ENCODE data around the gene AXIN1.
A peak's percentile ranks its signal among the peaks of the same experiment; 100 is the strongest.

AXIN1 gene

DNA sequence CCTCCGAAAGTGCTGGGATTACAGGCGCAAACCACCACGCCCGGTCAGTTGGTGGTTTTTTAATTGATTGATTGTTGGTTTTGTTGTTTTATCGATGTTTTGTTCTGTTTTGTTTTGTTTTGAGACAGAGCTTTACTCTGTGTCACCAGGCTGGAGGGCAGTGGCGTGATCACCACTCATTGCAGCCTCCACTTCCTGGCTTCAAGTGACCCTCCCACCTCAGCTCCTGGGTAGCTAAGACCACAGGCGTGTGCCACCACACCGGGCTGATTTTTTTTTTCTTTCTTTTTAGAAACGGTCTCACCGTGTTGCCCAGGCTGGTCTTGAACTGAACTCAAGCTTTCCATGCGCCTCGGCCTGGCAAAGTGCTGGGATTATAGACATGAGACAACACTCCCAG lies 105.5 kb downstream of the AXIN1 start:
- no peak overlapping the region for H3K27ac ChIP-seq (ENCODE audit: low read depth, low read length)
- H3K4me1 ChIP-seq (ENCODE audit: control insufficient read depth, insufficient read depth, low read length) = no peaks in the 10 kb centered on the region
- H3K9ac ChIP-seq (ENCODE audit: low read length) = no peak overlapping the region
- peaks cover 2% of the 10 kb centered on the region for H3K36me3 ChIP-seq (ENCODE audit: control insufficient read depth, insufficient read depth, low read length)
- no peak overlapping the region for H3K4me3 ChIP-seq (ENCODE audit: low read length)
- H3K27me3 ChIP-seq (ENCODE audit: control insufficient read depth, insufficient read depth, low read length) = no peaks in the 10 kb centered on the region

DNA sequence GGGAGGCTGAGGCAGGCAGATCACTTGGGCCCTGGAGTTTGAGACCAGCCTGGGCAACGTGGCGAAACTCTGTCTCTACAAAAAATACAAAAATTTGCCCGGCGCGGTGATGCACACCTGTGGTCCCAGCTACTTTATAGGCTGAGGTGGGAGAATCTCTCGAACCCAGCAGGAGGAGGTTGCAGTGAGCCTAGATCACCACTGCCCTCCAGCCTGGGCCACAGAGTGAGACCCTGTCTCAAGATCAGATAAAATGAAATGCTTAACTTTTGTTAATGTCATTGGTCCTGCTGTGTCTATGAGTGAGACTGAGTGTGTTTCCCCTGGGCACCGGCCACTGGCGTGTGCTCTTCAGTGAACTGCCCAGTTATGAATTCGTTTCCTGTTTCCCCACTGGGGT lies 107.4 kb downstream of the AXIN1 start:
- Histone ChIP-seq H3K36me3 (ENCODE audit: control insufficient read depth, insufficient read depth, low read length) (no peaks in the 10 kb centered on the region), H3K27me3 (ENCODE audit: control insufficient read depth, insufficient read depth, low read length) (no peaks in the 10 kb centered on the region), H3K27ac (ENCODE audit: low read depth, low read length) (no peak overlapping the region), H3K9ac (ENCODE audit: low read length) (no peak overlapping the region), H3K4me1 (ENCODE audit: control insufficient read depth, insufficient read depth, low read length) (no peaks in the 10 kb centered on the region), H3K4me3 (ENCODE audit: low read length) (no peak overlapping the region)

GRCh38 chr16:243348-243747 lies 109.2 kb downstream of the AXIN1 start:
- H3K4me1 ChIP-seq (ENCODE audit: control insufficient read depth, insufficient read depth, low read length) = no peaks in the 10 kb centered on the region
- no peaks in the 10 kb centered on the region for H3K36me3 ChIP-seq (ENCODE audit: control insufficient read depth, insufficient read depth, low read length)
- H3K4me3 ChIP-seq (ENCODE audit: low read length) = no peak overlapping the region
- H3K9ac ChIP-seq (ENCODE audit: low read length) = no peak overlapping the region
- no peak overlapping the region for H3K27ac ChIP-seq (ENCODE audit: low read depth, low read length)
- H3K27me3 ChIP-seq (ENCODE audit: control insufficient read depth, insufficient read depth, low read length) = no peaks in the 10 kb centered on the region

GRCh38 chr16:242281-242680 lies 110.2 kb downstream of the AXIN1 start:
- Histone ChIP-seq H3K27ac (ENCODE audit: low read depth, low read length) (no peak overlapping the region), H3K4me3 (ENCODE audit: low read length) (no peak overlapping the region), H3K36me3 (ENCODE audit: control insufficient read depth, insufficient read depth, low read length) (no peaks in the 10 kb centered on the region), H3K4me1 (ENCODE audit: control insufficient read depth, insufficient read depth, low read length) (no peaks in the 10 kb centered on the region), H3K9ac (ENCODE audit: low read length) (no peak overlapping the region), H3K27me3 (ENCODE audit: control insufficient read depth, insufficient read depth, low read length) (no peaks in the 10 kb centered on the region)

DNA sequence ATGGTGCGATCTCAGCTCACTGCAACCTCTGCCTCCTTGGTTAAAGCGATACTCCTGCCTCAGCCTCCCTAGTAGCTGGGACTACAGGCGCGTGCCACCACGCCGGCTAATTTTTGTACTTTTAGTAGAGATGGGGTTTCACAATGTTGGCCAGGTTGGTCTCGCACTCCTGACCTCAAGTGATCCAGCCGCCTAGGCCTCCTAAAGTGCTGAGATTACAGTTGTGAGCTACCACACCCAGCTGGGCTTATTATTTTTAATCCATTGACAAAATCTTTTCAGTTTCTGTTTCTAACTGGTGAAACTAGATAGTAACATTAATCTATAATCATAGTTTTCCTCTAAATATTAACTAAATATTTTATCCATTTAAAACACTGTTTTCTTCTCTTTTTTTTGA lies 112.0 kb downstream of the AXIN1 start:
- no peak overlapping the region for H3K9ac ChIP-seq (ENCODE audit: low read length)
- no peaks in the 10 kb centered on the region for H3K36me3 ChIP-seq (ENCODE audit: control insufficient read depth, insufficient read depth, low read length)
- no peaks in the 10 kb centered on the region for H3K4me1 ChIP-seq (ENCODE audit: control insufficient read depth, insufficient read depth, low read length)
- no peak overlapping the region for H3K4me3 ChIP-seq (ENCODE audit: low read length)
- H3K27ac ChIP-seq (ENCODE audit: low read depth, low read length) = peak overlapping the region; percentile 11
- H3K27me3 ChIP-seq (ENCODE audit: control insufficient read depth, insufficient read depth, low read length) = no peaks in the 10 kb centered on the region

- Histone ChIP-seq H3K27ac (ENCODE audit: low read depth, low read length) (peak overlapping the region; percentile 11), H3K4me3 (ENCODE audit: low read length) (no peak overlapping the region), H3K9ac (ENCODE audit: low read length) (no peak overlapping the region), H3K4me1 (ENCODE audit: control insufficient read depth, insufficient read depth, low read length) (no peaks in the 10 kb centered on the region), H3K36me3 (ENCODE audit: control insufficient read depth, insufficient read depth, low read length) (no peaks in the 10 kb centered on the region), H3K27me3 (ENCODE audit: control insufficient read depth, insufficient read depth, low read length) (no peaks in the 10 kb centered on the region)
These were observed 112.6 kb downstream of the AXIN1 start for GRCh38 chr16:239948-240277.
